HG03460 (cell line): ENCODE results near the gene KMO.
A peak's percentile ranks its signal among the peaks of the same experiment; 100 is the strongest.

Source experiments
- ATAC-seq: cut with Tn5 transposase; IDR thresholded peaks from one replicate; pipeline ENCODE4 v1.9.1; 2021; ENCODE audit not compliant: unreplicated experiment

The KMO gene

DNA sequence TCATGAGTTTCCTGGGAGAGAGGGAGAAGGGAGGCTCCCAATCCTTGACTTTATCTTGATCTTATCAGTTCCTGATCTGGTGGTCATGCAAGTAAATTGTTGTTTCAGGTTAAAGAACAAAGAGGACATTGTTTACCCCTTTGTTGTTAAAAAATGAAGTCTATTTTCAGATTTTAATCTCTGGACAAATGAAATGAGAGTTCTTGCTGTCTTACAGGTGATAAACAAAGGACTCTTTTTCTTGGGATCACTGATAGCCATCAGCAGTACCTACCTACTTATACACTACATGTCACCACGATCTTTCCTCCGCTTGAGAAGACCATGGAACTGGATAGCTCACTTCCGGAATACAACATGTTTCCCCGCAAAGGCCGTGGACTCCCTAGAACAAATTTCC is 59.6 kb downstream of the KMO start:
- ATAC-seq: no peak

DNA sequence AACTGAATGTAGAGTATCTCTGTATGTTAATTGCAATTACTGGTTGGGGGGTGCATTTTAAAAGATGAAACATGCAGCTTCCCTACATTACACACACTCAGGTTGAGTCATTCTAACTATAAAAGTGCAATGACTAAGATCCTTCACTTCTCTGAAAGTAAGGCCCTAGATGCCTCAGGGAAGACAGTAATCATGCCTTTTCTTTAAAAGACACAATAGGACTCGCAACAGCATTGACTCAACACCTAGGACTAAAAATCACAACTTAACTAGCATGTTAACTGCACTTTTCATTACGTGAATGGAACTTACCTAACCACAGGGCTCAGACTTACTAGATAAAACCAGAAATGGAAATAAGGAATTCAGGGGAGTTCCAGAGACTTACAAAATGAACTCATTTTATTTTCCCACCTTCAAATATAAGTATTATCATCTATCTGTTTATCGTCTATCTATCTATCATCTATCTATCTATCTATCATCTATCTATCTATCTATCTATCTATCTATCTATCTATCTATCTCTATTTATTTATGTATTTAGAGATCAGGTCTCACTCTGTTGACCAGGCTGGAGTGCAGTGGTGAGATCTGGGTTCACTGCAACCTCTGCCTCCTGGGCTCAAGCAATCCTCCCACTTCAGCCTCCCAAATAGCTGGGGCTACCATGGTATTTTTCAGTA is 60.2 kb downstream of the KMO start:
- peak; percentile 58 for ATAC-seq

DNA sequence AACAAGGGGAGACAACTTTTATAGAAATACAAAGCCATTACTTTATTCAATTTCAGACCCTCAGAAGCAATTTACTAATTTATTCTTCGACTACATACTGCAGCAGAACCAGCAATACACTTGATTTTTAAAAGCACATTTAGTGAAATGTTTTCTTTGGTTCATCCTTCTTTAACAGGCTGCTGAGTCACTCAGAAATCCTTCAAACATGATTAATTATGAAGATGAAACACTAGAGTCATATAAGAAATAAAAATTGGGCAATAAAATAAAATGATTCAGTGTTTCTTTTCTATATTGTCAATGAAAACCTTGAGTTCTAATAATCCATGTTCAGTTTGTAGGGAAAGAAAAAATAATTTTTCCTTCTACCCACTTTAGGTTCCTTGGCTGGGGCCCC is 61.0 kb downstream of the KMO start:
- ATAC-seq: no peak

- no peak for ATAC-seq
These were observed 64.5 kb downstream of the KMO start for GRCh38 chr1:241596633-241597032.

DNA sequence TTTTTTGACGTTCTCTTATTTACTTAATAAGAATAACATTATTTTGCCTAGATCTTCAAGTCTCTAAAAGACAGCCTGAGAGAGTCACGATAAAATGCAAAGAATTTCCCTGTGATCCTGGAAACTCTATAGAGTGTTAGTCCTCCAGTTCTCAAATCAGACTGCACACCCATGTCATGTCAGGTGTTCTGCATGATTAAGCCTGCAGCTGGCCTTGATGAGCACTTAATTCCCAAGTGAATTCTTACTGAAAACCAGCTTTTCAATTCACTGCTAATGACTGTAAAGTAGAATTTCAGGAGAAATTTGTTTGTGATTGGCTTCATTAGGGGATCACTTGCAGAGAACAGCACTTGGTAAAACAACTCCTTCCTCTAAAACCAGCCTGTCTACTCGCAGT is 66.1 kb downstream of the KMO start:
- ATAC-seq: peak; percentile 35

DNA sequence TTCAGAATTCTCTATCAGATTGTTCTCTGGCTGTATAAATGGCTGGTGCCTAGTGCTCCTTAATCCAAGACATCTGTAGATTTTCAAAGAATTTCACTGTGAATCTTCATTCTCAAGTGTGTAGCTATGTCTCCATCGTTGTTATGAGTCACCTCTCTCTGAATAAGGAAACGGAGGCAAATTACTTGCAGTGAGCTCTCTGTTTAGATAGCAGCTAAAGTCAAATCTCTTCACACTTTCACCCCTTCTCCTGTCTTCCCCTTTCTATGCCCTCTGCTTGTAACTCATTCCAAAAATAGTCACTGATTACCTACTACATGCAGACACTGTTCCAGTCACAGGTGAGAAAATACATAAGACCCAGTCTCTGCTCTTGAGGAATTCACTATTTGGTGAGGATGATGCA is 68.3 kb downstream of the KMO start:
- peak; percentile 83 for ATAC-seq

DNA sequence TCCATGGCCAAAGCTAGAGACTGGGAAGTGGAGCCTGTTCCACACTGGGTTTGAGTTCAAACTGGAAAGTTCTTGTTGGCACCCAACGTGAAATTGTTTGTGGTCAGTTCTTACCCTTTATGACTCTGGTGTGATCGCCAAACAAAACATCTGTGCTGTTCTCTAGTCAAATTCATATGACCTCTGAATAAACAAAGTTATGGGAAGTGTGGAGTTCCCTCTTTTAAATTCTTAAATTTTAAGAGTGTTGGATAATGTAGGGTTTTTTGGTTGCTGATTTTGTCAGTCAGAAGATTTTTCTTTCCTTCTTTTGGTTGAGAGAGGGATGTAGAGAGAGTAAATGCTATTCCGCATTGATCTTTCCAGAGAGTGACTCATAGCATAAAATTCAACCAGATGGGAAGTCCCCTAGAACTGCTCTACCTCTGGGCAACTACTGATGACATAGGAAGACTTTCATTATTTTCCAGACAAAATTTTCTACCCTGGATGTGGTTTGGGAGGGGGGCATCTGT is 71.6 kb downstream of the KMO start:
- ATAC-seq: no peak

DNA sequence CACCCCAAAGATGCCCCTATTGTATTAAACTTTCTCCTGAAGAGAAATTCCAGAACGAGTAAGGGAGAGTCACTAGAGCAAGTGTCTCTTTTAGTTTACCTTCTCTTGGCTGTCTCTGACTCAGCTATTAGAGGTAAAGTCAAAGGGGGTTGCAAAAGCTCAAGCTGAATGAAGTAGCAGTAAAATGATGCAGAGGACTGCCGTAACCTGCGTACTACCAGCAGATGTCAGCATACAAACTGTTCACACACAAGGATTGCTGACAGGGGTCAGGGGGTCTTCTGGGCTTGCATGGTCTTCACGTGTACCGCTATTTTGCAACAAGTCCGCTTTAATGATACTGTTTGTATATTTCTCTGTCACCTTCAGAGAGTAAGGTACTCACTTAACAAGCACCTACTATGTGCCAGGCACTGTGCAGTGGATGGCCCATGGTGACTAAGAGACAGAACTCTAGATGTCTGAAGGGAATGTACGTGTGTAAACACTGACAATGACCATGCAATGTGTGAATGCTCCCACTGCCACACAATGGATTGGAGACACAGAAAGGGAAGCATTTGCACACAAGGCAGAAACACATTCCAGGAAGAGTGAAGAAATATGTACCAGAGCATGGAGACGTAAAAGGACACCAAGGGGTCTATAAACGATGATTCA is 73.1 kb downstream of the KMO start:
- no peak for ATAC-seq

GRCh38 chr1:241606544-241606943 is 74.4 kb downstream of the KMO start:
- ATAC-seq: no peak

- ATAC-seq: no peak
These were observed 75.3 kb downstream of the KMO start for GRCh38 chr1:241607497-241607896.

DNA sequence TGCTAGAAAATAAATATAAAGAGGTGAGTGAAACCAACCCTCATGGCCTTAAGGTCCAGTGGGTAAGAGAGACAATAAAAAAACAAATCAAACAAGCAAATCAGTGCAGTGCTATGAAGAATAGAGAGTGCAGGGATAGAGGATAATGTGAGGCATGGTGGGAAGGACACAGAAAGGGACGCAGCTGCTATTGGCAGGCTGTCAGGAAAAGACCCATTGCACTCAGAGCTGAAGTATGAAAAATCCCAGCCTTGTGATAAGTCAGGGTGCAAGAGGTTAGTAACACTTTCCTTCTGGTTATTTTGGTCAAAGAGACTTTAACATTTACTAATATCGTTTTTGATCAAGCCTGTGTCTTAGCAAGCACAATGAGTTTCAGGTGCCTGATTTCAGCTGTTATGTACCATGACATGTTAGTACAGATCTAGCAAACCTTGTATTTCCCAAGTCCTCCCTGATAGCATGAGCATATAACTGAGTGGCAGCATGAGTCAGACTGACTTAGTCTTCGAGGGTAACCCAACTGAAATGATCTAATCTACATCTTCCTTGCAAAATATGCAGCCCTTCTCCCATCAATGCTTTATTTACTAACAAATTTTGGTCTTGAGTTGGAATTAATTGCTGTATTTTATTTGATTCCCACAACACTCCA is 76.3 kb downstream of the KMO start:
- no peak for ATAC-seq

GRCh38 chr1:241610056-241610815 is 78.1 kb downstream of the KMO start:
- no peak for ATAC-seq

DNA sequence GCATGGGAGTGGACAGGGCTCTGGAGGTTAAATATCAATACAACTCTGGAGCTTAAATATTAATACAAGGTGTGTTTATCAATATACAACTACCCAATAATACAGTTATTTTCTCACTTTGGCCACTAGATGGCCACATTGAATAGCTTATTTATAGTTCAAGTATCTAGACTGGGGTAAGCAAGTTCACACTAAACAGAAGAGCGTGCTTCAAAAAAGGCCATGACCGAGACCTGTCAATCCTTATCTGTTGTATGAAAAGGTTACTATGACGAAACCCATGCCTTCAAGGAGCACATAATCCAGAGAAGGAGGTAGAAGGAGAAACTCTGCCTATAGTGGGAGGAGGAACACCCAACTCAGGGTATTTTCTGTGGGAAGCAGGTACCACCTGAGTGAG is 78.9 kb downstream of the KMO start:
- ATAC-seq: peak; percentile 94

- ATAC-seq: no peak
These were observed 79.6 kb downstream of the KMO start for GRCh38 chr1:241611736-241612135.

GRCh38 chr1:241612533-241613477 is 80.6 kb downstream of the KMO start:
- no peak for ATAC-seq

DNA sequence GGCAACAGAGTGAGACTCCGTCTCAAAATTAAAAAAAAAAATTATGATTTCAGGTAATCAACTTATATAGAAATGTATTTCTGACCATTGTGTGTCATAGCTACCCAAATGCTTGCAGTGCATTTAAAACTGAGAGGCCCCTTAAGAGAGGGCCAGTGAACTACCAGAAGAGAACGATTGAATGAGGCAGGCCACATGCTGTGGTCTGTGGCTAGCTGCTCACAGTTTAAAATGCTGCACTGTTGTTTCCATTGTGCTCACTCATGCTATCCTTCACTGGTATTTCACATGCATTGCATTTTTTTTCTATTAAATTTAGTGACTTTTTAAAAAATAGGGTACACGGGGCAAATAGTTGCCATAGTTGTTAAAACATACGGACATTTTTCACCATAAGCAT is 82.0 kb downstream of the KMO start:
- ATAC-seq: no peak

GRCh38 chr1:241614572-241614971 is 82.4 kb downstream of the KMO start:
- ATAC-seq: no peak

GRCh38 chr1:241615043-241615974 is 83.1 kb downstream of the KMO start:
- ATAC-seq: no peak

- no peak for ATAC-seq
These were observed 85.2 kb downstream of the KMO start for GRCh38 chr1:241617426-241617825.
